H9 (cell line): ENCODE data around the gene FAM200A. TPM values are rescaled to one million over a fixed set of nuclear protein-coding genes. Genes with fewer than 3 reads are reported as not detected.

Source experiments
- DNase-seq: peaks from one replicate; pipeline ENCODE4 v3.0.0-alpha.2; 2017
- H2AFZ ChIP-seq: one replicate; pipeline ENCODE4 v1.6.1; 2013; ENCODE audit warnings: mild to moderate bottlenecking, low read length, control low read depth, moderate library complexity
- H2AK5ac ChIP-seq: 2 replicates; pipeline ENCODE4 v1.6.1; 2013; ENCODE audit warnings: low read length, control low read depth, mixed read lengths; ENCODE audit not compliant: insufficient read length
- H2BK120ac ChIP-seq: one replicate; pipeline ENCODE4 v1.6.1; 2013; ENCODE audit warnings: low read depth, mild to moderate bottlenecking, low read length, control low read depth, inconsistent platforms; ENCODE audit not compliant: poor library complexity, severe bottlenecking
- H2BK12ac ChIP-seq: 2 replicates; pipeline ENCODE4 v1.6.1; 2013; ENCODE audit warnings: low read length, control low read depth, mixed read lengths, low read depth; ENCODE audit not compliant: insufficient read length
- H2BK15ac ChIP-seq: 2 replicates; pipeline ENCODE4 v1.6.1; 2013; ENCODE audit warnings: low read depth, low read length, control low read depth
- H2BK20ac ChIP-seq: one replicate; pipeline ENCODE4 v1.6.1; 2013; ENCODE audit warnings: low read depth, mild to moderate bottlenecking, low read length, control low read depth, inconsistent platforms; ENCODE audit not compliant: poor library complexity, severe bottlenecking
- H2BK5ac ChIP-seq: 2 replicates; pipeline ENCODE4 v1.6.1; 2013; ENCODE audit warnings: low read length, control low read depth, mixed read lengths; ENCODE audit not compliant: insufficient read length
- H3K14ac ChIP-seq: 2 replicates; pipeline ENCODE4 v1.6.1; 2013; ENCODE audit warnings: low read length, control low read depth; ENCODE audit not compliant: insufficient read depth
- H3K18ac ChIP-seq: 2 replicates; pipeline ENCODE4 v1.6.1; 2013; ENCODE audit warnings: low read depth, mild to moderate bottlenecking, mixed read lengths, low read length, control low read depth; ENCODE audit not compliant: insufficient read length
- H3K23ac ChIP-seq: 2 replicates; pipeline ENCODE4 v1.6.1; 2013; ENCODE audit warnings: low read length, control low read depth, mixed read lengths, low read depth; ENCODE audit not compliant: insufficient read length
- H3K23me2 ChIP-seq: 2 replicates; pipeline ENCODE4 v1.6.1; 2013; ENCODE audit warnings: low read depth, mild to moderate bottlenecking, mixed read lengths, low read length, control low read depth; ENCODE audit not compliant: insufficient read length, poor library complexity, severe bottlenecking
- H3K27ac ChIP-seq: 2 replicates; pipeline ENCODE4 v1.5.1; 2013; ENCODE audit warnings: low read length, control low read depth, mixed read lengths, low read depth; ENCODE audit not compliant: insufficient read length
- H3K27me3 ChIP-seq: 2 replicates; pipeline ENCODE4 v1.6.1; 2013; ENCODE audit warnings: low read length, control low read depth, inconsistent platforms; ENCODE audit not compliant: insufficient read depth
- H3K4ac ChIP-seq: 2 replicates; pipeline ENCODE4 v1.6.1; 2013; ENCODE audit warnings: low read depth, mild to moderate bottlenecking, control low read depth, inconsistent platforms, low read length, moderate library complexity
- H3K4me1 ChIP-seq: 2 replicates; pipeline ENCODE4 v1.6.1; 2013; ENCODE audit warnings: low read length, control low read depth, inconsistent platforms; ENCODE audit not compliant: insufficient read depth
- H3K4me2 ChIP-seq: 2 replicates; pipeline ENCODE4 v1.6.1; 2013; ENCODE audit warnings: low read length, control low read depth, mixed read lengths; ENCODE audit not compliant: insufficient read length, insufficient read depth
- H3K56ac ChIP-seq: 2 replicates; pipeline ENCODE4 v1.6.1; 2013; ENCODE audit warnings: low read depth, mild to moderate bottlenecking, mixed read lengths, low read length, control low read depth; ENCODE audit not compliant: insufficient read length
- H3K79me1 ChIP-seq: 2 replicates; pipeline ENCODE4 v1.6.1; 2013; ENCODE audit warnings: low read depth, mild to moderate bottlenecking, moderate library complexity, low read length, control low read depth, inconsistent platforms; ENCODE audit not compliant: insufficient read depth, poor library complexity, severe bottlenecking
- H3K79me2 ChIP-seq: 2 replicates; pipeline ENCODE4 v1.6.1; 2013; ENCODE audit warnings: low read length, control low read depth, inconsistent platforms; ENCODE audit not compliant: insufficient read depth
- H3K9ac ChIP-seq: 2 replicates; pipeline ENCODE4 v1.6.1; 2013; ENCODE audit warnings: low read length, control low read depth, mixed read lengths; ENCODE audit not compliant: insufficient read length; ENCODE audit errors: extremely low read depth
- H3K9me3 ChIP-seq: one replicate; pipeline ENCODE4 v1.6.1; 2013; ENCODE audit warnings: low read depth, low read length, inconsistent platforms; ENCODE audit not compliant: control insufficient read depth
- H3T11ph ChIP-seq: one replicate; pipeline ENCODE4 v1.6.1; 2013; ENCODE audit warnings: mild to moderate bottlenecking, low read length, control low read depth, inconsistent platforms
- H4K20me1 ChIP-seq: one replicate; pipeline ENCODE4 v1.6.1; 2013; ENCODE audit not compliant: control insufficient read depth, insufficient read length, insufficient read depth
- H4K5ac ChIP-seq: 2 replicates; pipeline ENCODE4 v1.6.1; 2013; ENCODE audit warnings: low read depth, mild to moderate bottlenecking, mixed read lengths, low read length, control low read depth; ENCODE audit not compliant: insufficient read length
- H4K8ac ChIP-seq: replicated peaks from 2 replicates; pipeline ENCODE4 v1.6.1; 2013; ENCODE audit warnings: low read length, control low read depth, mixed read lengths, low read depth; ENCODE audit not compliant: insufficient read length
- H4K91ac ChIP-seq: 2 replicates; pipeline ENCODE4 v1.6.1; 2013; ENCODE audit warnings: low read depth, mild to moderate bottlenecking, moderate library complexity, mixed read lengths, low read length, control low read depth; ENCODE audit not compliant: insufficient read length
- H3K27ac Mint-ChIP-seq, 3 experiments: 2 replicates in 2 of 3; 3 replicates in 1 of 3; pipeline ENCODE4 v1.8.0; 2020 to 2021; ENCODE audit warnings: mixed read lengths in 3 of 3, mild to moderate bottlenecking in 1 of 3, moderate library complexity in 1 of 3
- H3K27me3 Mint-ChIP-seq: 2 replicates; pipeline ENCODE4 v1.8.0; 2021; ENCODE audit warnings: low read depth, mild to moderate bottlenecking, moderate library complexity, mixed read lengths
- H3K36me3 Mint-ChIP-seq, 3 experiments: 2 replicates in 2 of 3; 3 replicates in 1 of 3; pipeline ENCODE4 v1.8.0; 2020 to 2021; ENCODE audit warnings: low read depth in 3 of 3, mixed read lengths in 3 of 3; ENCODE audit not compliant: insufficient read depth in 1 of 3
- H3K4me1 Mint-ChIP-seq, 2 experiments: 2 replicates each; pipeline ENCODE4 v1.8.0; 2020; ENCODE audit warnings: mixed read lengths in 2 of 2
- H3K4me3 Mint-ChIP-seq, 2 experiments: 2 replicates in 1 of 2; 3 replicates in 1 of 2; pipeline ENCODE4 v1.8.0; 2020 to 2021; ENCODE audit warnings: mild to moderate bottlenecking in 2 of 2, mixed read lengths in 2 of 2, moderate library complexity in 1 of 2
- H3K9me3 Mint-ChIP-seq, 2 experiments: 2 replicates in 1 of 2; 3 replicates in 1 of 2; pipeline ENCODE4 v1.8.0; 2020; ENCODE audit warnings: mild to moderate bottlenecking in 2 of 2, mixed read lengths in 2 of 2, moderate library complexity in 1 of 2
- WGBS: extraction: QIAGEN DNeasy Blood & Tissue Kit; methylation state at CpG from one replicate; pipeline ENCODE4 v1.1.7; 2013; ENCODE audit warnings: missing lambda C conversion rate, low lambda C conversion rate, mixed read lengths; ENCODE audit not compliant: insufficient read length; ENCODE audit errors: extremely low coverage; 5-methylcytosine and 5-hydroxymethylcytosine counted together
- total RNA-seq: library from RNA; stranded (reverse); gene quantifications from 2 replicates; pipeline ENCODE4 v1.2.1, GENCODE V29; 2021
- TF ChIP-seq, protein P1 (sequence below): fragments of 200-600 bp; sonication (generic); conservative IDR thresholded peaks from 3 replicates; pipeline ENCODE4 v1.8.0; 2021; ENCODE audit warnings: antibody characterized with exemption, mild to moderate bottlenecking

FAM200A gene
- total RNA-seq, 1 experiment from 2014 or later: 7.8 TPM

DNA sequence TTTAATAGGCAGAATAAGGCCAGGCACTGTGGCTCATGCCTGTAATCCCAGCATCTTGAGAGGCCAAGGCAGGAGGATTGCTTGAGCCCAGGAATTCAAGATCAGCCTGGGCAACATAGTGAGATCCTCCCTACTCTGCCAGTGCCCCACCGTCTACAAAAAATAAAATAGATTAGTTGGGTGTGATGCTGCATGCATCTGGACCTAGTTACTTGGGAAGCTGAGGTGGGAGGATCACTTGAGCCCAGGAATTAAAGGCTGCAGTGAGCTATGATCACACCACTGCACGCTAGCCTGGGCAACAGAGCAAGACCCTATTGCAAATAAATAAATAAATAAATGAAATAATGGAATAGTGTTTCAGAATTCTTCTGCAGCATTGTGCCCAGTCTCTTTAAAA lies 16.2 kb downstream of the FAM200A start:
- Histone ChIP-seq H2AFZ (no peak overlapping the region), H2BK12ac (no peak overlapping the region), H3T11ph (no peak overlapping the region), H2BK120ac (no peak overlapping the region), H3K4ac (no peak overlapping the region), H3K79me2 (no peaks in the 10 kb centered on the region), H3K9ac (no peak overlapping the region), H3K27me3 (no peaks in the 10 kb centered on the region), H2BK20ac (no peak overlapping the region), H3K4me2 (no peak overlapping the region), H2BK15ac (no peak overlapping the region), H2AK5ac (no peak overlapping the region), H3K14ac (no peak overlapping the region), H3K27ac (no peak overlapping the region), H2BK5ac (no peak overlapping the region), H3K9me3 (peaks cover 37% of the 10 kb centered on the region), H3K56ac (no peak overlapping the region), H3K23me2 (no peaks in the 10 kb centered on the region), H3K79me1 (no peaks in the 10 kb centered on the region), H4K8ac (no peak overlapping the region), H4K20me1 (no peaks in the 10 kb centered on the region), H3K23ac (no peak overlapping the region), H4K91ac (no peak overlapping the region), H3K4me1 (no peaks in the 10 kb centered on the region), H3K18ac (no peak overlapping the region), H4K5ac (no peak overlapping the region)
- Mint-ChIP-seq H3K4me3 (no peak overlapping the region), H3K36me3 (peaks cover 37 to 43% (median 38%) of the 10 kb centered on the region in 3 experiments), H3K27ac (no peak overlapping the region), H3K27me3 (peaks cover 15% of the 10 kb centered on the region), H3K4me1 (no peaks in the 10 kb centered on the region), H3K9me3 (peaks cover 73 to 77% of the 10 kb centered on the region in 2 experiments)
- TF ChIP-seq, protein P1, sequence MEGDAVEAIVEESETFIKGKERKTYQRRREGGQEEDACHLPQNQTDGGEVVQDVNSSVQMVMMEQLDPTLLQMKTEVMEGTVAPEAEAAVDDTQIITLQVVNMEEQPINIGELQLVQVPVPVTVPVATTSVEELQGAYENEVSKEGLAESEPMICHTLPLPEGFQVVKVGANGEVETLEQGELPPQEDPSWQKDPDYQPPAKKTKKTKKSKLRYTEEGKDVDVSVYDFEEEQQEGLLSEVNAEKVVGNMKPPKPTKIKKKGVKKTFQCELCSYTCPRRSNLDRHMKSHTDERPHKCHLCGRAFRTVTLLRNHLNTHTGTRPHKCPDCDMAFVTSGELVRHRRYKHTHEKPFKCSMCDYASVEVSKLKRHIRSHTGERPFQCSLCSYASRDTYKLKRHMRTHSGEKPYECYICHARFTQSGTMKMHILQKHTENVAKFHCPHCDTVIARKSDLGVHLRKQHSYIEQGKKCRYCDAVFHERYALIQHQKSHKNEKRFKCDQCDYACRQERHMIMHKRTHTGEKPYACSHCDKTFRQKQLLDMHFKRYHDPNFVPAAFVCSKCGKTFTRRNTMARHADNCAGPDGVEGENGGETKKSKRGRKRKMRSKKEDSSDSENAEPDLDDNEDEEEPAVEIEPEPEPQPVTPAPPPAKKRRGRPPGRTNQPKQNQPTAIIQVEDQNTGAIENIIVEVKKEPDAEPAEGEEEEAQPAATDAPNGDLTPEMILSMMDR: no peak
- no CpG with 5 or more reads among the region's 2 CpGs for WGBS
- no peak for DNase-seq
